ENCODE measurements around the gene CAND1. TPM values are rescaled to one million over a fixed set of nuclear protein-coding genes. Genes with fewer than 3 reads are reported as not detected.

Gene CAND1
- total and polyA plus RNA-seq, 4 donors: 25.4 to 66.1 (median 45.7) TPM

DNA sequence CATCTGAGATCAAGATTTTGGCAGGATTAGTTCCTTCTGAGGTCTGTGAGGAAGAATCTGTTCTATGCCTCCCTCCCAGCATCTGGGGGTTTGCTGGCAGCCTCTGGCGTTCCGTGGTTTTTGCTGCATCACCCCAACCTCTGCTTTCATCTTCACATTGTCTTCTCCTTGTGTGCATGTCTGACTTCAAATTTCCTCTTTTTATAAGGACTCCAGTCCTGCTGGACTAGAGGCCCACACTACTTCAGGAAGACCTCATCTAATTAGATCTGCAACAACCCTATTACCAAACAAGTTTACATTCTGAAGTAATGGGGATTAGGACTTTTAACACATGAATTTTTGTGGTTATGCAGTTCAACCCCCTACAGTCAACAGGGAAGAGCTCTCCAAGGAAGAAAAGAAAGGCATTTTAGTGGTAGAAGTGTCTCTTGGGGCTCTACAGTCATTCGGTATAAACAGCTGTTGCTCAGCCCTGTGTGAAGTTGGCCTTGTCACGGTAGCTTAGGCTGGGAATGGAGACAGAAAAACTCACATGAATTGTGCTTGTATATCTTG lies 89.7 kb downstream of the CAND1 start:
- 81% methylated on average over 4 of the region's 4 CpGs for WGBS
- Histone ChIP-seq H3K9ac (ENCODE audit: low read depth in 1 of 2, low read length in 2 of 2) (no peak overlapping the region), H3K9me3 (ENCODE audit: control insufficient read depth in 4 of 4, low read length in 3 of 4) (no peaks in the 10 kb centered on the region), H3K27me3 (ENCODE audit: control insufficient read depth in 4 of 4, insufficient read depth in 4 of 4, low read length in 3 of 4) (no peaks in the 10 kb centered on the region), H3K4me3 (ENCODE audit: low read depth in 1 of 3, low read length in 3 of 3) (no peak overlapping the region), H3K4me1 (ENCODE audit: control insufficient read depth in 4 of 4, insufficient read depth in 4 of 4, low read length in 3 of 4) (peaks cover 0 to 10% (median 7%) of the 10 kb centered on the region in 4 donors), H3K36me3 (ENCODE audit: control insufficient read depth in 4 of 4, insufficient read depth in 3 of 4, low read depth in 1 of 4, low read length in 3 of 4) (no peaks in the 10 kb centered on the region), H3K27ac (ENCODE audit: low read depth in 1 of 2, low read length in 2 of 2) (no peak overlapping the region)
- no peak for DNase-seq (ENCODE audit: low spot score)
- TF ChIP-seq, protein P1, sequence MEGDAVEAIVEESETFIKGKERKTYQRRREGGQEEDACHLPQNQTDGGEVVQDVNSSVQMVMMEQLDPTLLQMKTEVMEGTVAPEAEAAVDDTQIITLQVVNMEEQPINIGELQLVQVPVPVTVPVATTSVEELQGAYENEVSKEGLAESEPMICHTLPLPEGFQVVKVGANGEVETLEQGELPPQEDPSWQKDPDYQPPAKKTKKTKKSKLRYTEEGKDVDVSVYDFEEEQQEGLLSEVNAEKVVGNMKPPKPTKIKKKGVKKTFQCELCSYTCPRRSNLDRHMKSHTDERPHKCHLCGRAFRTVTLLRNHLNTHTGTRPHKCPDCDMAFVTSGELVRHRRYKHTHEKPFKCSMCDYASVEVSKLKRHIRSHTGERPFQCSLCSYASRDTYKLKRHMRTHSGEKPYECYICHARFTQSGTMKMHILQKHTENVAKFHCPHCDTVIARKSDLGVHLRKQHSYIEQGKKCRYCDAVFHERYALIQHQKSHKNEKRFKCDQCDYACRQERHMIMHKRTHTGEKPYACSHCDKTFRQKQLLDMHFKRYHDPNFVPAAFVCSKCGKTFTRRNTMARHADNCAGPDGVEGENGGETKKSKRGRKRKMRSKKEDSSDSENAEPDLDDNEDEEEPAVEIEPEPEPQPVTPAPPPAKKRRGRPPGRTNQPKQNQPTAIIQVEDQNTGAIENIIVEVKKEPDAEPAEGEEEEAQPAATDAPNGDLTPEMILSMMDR (IDR thresholded peaks at IDR 0.05; ENCODE audit: low read depth, low read length, missing input control): no peak
- TF ChIP-seq HNF4G (IDR thresholded peaks at IDR 0.05) (no peak), RXRA (IDR thresholded peaks at IDR 0.05) (no peak), YY1 (IDR thresholded peaks at IDR 0.05) (no peak), FOXA2 (IDR thresholded peaks at IDR 0.05) (no peak)
- TF ChIP-seq, protein P2, sequence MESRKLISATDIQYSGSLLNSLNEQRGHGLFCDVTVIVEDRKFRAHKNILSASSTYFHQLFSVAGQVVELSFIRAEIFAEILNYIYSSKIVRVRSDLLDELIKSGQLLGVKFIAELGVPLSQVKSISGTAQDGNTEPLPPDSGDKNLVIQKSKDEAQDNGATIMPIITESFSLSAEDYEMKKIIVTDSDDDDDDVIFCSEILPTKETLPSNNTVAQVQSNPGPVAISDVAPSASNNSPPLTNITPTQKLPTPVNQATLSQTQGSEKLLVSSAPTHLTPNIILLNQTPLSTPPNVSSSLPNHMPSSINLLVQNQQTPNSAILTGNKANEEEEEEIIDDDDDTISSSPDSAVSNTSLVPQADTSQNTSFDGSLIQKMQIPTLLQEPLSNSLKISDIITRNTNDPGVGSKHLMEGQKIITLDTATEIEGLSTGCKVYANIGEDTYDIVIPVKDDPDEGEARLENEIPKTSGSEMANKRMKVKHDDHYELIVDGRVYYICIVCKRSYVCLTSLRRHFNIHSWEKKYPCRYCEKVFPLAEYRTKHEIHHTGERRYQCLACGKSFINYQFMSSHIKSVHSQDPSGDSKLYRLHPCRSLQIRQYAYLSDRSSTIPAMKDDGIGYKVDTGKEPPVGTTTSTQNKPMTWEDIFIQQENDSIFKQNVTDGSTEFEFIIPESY (IDR thresholded peaks at IDR 0.05): no peak
- TF ChIP-seq, protein P3, sequence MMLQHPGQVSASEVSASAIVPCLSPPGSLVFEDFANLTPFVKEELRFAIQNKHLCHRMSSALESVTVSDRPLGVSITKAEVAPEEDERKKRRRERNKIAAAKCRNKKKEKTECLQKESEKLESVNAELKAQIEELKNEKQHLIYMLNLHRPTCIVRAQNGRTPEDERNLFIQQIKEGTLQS (IDR thresholded peaks at IDR 0.05): no peak
- TF ChIP-seq, protein P4, sequence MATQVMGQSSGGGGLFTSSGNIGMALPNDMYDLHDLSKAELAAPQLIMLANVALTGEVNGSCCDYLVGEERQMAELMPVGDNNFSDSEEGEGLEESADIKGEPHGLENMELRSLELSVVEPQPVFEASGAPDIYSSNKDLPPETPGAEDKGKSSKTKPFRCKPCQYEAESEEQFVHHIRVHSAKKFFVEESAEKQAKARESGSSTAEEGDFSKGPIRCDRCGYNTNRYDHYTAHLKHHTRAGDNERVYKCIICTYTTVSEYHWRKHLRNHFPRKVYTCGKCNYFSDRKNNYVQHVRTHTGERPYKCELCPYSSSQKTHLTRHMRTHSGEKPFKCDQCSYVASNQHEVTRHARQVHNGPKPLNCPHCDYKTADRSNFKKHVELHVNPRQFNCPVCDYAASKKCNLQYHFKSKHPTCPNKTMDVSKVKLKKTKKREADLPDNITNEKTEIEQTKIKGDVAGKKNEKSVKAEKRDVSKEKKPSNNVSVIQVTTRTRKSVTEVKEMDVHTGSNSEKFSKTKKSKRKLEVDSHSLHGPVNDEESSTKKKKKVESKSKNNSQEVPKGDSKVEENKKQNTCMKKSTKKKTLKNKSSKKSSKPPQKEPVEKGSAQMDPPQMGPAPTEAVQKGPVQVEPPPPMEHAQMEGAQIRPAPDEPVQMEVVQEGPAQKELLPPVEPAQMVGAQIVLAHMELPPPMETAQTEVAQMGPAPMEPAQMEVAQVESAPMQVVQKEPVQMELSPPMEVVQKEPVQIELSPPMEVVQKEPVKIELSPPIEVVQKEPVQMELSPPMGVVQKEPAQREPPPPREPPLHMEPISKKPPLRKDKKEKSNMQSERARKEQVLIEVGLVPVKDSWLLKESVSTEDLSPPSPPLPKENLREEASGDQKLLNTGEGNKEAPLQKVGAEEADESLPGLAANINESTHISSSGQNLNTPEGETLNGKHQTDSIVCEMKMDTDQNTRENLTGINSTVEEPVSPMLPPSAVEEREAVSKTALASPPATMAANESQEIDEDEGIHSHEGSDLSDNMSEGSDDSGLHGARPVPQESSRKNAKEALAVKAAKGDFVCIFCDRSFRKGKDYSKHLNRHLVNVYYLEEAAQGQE (IDR thresholded peaks at IDR 0.05): no peak

DNA sequence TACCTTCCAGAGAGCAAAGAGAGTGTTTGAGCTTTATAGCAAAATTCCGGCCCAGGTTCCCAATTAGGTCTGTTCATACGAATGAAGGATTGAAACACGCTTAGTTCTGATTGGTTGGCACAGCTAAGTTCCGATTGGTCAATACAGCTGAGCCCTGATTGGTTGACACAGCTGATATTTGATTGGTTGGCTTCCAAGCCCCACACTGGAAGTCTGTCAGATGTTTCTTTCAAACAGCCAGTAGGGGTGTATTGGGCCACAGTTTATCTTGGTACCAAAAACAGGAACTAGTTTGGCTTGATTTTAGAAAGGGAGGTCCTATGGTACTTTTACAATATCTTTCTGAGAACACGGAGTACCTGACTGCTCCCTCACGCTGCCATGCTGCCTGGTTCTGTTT lies 93.4 kb downstream of the CAND1 start:
- no peak overlapping the region for H3K27ac ChIP-seq (ENCODE audit: low read depth in 1 of 2, low read length in 2 of 2)
- H3K27me3 ChIP-seq (ENCODE audit: control insufficient read depth in 4 of 4, insufficient read depth in 4 of 4, low read length in 3 of 4): no peaks in the 10 kb centered on the region
- no peak for DNase-seq (ENCODE audit: low spot score)
- no peaks in the 10 kb centered on the region for H3K36me3 ChIP-seq (ENCODE audit: control insufficient read depth in 4 of 4, insufficient read depth in 3 of 4, low read depth in 1 of 4, low read length in 3 of 4)
- TF ChIP-seq EGR1 (IDR thresholded peaks at IDR 0.05; ENCODE audit: low read depth in 2 of 2) (no peak), HNF4G (IDR thresholded peaks at IDR 0.05) (no peak), SP1 (IDR thresholded peaks at IDR 0.05) (no peak), RXRA (IDR thresholded peaks at IDR 0.05) (no peak), GABPA (IDR thresholded peaks at IDR 0.05 in 1 of 2, conservative IDR thresholded peaks at IDR 0.05 in 1 of 2) (no peak), JUND (IDR thresholded peaks at IDR 0.05) (no peak)
- TF ChIP-seq, protein P1 (IDR thresholded peaks at IDR 0.05; ENCODE audit: low read depth, low read length, missing input control): no peak
- TF ChIP-seq, protein P3 (IDR thresholded peaks at IDR 0.05): no peak
- TF ChIP-seq, protein P4 (IDR thresholded peaks at IDR 0.05): no peak
- TF ChIP-seq, protein P2 (IDR thresholded peaks at IDR 0.05): no peak
- no peak overlapping the region for H3K4me3 ChIP-seq (ENCODE audit: low read depth in 1 of 3, low read length in 3 of 3)
- H3K9ac ChIP-seq (ENCODE audit: low read depth in 1 of 2, low read length in 2 of 2): no peak overlapping the region
- 83% methylated on average over 6 of the region's 6 CpGs for WGBS
- no peaks in the 10 kb centered on the region for H3K9me3 ChIP-seq (ENCODE audit: control insufficient read depth in 4 of 4, low read length in 3 of 4)
- peaks cover 0 to 4% (median 0%) of the 10 kb centered on the region in 4 donors for H3K4me1 ChIP-seq (ENCODE audit: control insufficient read depth in 4 of 4, insufficient read depth in 4 of 4, low read length in 3 of 4)
